Globus pallidus (tissue), 1 donor: ENCODE measurements around the gene JPT2.
"Not testable (repeated sequence)": the region's sequence is repeated elsewhere in the genome, so short reads cannot be mapped to it uniquely, and the experiment has no call there.

Experiments used
- DNase-seq: peaks from one replicate; pipeline ENCODE4 v3.0.0-alpha.2; 2015; ENCODE audit warnings: low spot score

Gene JPT2

DNA sequence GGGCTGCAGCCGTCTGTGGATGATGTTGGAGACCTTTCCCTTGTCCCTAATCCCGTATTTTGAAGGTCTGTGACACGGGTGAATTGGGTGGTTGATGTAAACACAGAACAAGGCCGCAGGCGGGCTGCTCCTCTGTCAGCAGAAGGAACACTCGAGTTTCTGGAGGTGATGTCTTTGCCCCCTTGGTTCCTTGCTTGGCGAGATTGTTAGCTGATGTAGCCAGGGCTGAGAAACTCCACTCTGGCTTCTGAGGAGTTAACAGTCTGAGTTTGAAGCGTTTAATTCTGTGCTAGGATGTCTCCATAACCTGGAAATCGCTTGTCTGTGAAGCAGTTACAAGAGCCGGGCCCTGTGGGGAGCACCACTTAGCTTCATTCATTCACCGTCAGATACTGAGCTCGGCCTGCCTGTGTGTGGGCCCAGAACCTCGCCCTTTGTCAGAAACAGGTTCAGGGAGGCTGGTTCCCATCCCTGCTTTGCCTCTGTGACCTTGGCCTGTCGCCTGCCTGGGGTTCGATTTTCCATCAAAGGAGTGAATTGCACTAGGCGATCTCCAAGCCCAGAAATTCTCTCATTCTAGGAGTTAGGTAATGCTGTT lies 29.2 kb downstream of the JPT2 start:
- DNase-seq, result no peak

DNA sequence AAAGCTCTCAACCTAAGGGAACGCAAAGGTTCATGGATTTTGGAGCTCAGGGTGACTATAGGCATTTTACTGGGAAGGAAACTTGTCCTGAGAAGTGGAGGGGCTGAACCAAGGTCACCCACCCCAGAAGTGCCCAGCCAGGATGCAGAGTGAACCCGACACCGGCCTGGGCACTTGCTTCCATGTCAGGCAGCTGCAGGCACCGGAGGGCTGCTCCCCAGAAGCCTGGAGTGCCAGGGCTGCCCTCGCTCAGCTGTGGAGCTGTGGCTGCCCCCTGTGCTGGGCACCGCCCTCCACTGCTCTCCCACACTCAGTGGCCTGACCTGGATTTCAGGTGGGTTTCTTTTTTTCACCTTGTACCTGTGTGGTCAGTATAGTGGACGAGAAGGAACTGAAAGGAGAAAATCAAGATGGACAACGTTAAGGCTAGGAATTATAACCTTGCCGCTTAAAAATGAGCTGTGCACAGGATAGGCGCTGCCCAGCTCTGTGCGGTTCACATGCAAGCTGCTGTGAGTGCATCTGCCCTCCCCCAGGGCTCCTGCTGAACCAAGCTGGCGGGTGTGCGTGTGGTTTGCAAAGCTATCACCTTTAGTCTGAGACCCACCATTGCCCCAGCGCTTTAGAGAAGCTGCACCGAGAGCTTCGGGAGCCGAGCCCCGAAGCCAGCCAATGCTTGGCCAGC lies 30.1 kb downstream of the JPT2 start:
- no peak for DNase-seq

DNA sequence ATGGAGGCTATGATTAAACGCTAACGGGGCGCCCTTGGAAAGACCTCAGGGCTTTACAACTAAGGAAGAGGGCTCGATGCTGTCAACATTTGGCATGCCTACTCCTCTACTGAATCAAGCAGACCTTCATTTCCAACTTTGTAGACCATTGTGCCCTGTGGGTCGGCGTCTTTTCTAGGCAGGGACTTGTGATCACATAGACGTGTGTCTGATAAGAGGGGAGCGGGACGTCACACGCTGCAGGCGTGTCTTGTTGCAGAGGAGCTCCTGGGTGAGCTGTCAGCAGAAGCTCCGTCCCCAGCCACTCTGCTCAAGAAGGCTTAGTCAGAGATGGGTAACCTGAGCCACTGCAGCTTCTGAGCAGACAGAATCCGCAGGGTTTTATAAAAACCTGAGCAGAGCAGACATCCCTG lies 30.7 kb downstream of the JPT2 start:
- DNase-seq, result no peak

DNA sequence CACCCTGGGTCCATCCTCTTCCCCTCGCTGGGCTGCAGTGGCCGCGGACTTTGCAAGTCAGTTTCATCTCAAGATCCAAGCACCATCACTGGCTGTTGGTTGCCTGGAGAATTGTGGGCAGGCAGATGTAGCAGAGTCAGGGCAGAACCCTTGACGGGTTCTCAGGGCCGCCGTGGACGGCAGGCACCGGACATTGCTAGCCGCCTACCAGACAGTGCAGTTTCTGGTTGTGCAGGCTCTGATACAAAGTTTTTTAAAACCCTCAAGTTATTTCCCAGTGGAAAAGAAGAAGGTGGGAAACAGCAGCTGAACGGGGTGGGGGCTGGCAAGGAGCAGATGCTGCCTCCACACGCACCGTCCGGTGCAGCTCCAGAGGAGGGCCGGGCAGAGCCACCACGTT lies 31.3 kb downstream of the JPT2 start:
- no peak for DNase-seq

DNA sequence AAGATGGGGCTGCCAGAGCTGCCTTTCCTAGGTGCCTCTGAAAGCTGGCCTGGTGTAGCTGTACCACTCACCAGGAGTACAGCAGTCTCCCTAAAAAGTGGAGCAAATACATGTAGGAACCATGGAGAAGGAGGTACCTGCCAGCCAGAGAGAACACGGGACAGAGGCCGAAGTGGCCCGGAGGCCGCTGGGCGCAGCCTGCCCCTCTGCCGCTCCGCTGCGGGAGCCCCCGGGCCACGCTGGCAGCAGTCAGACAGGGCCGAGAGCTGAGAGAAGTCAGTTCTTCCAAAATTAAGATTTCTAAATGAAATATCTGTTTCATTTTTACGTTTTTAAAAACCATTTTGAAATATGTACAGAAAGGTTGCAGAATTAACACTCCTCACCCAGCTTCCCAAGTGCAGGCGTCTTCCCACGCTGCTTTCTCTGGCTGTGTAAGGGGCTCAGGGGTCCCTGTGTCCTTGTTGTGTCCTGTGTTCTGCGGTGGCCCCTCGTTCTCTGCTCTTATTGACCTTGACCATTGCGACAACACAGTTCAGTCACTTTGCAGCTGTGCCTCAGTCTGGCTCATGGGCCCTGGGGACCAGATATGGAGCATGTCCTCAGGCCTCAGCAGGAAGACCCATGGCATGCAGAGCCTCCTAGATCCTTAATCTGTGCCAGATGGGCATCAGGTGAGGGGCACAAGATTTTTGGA lies 32.9 kb downstream of the JPT2 start:
- DNase-seq, result no peak

DNA sequence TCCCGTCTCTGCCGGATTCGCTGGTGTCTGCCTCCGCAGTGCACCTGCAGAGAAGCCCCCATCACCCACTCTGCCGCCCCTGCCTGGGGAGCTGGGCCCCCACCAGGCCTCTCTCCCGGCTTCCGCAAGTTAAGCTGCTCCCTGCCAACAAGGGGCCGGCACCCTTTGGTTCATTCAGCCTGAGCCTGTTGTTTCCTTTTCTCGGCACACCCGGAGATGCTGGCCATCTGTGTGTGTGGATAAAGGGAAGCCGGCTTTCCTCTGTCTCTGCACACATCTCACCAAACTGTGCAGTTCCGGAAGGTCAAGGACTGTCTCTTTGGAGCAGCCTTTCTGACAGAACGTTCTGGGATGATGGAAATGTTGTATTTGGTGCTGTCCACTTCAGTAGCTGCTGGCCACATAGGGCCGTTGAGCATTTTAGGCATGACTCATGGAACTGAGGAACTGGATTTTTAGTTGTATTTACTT lies 34.7 kb downstream of the JPT2 start:
- no peak for DNase-seq

DNA sequence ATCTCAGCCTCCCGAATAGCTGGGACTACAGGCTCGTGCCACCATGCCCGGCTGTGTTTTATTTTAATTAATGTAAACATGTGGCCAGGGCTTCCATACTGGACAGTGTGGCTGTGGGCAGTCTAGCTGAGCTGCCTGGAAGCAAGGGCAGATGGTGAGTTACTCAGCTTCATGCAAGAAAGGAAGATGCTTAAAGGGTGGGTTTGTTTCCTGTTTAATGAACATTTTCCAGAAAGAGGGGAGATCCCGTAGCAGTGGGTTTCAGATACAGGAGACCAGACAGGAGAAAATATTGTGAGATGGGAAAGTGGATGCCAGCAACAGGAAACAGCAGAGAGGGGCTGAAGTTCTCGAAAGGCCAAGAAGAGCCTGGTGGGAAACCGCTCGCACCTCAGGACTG lies 35.3 kb downstream of the JPT2 start:
- DNase-seq, result no peak

DNA sequence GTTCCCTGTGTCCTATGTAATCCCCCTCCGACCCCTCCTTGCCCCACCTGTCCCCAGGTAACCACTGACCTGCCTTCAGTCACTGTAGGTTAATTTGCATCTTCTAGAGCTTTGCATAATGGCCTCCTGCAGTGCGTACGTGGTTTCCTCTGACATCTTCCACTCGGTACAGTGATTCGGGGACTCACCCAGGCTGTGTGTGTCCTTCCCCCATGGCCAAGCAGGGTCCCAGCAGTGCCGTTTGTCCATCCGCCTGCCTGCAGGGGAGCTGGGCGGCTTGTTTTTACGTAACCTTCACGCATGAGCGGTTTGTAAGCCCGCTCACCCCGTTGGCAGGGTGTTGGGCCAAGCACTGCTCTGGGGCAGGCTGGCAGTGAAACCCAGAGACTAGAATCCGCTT lies 35.9 kb downstream of the JPT2 start:
- no peak for DNase-seq

DNA sequence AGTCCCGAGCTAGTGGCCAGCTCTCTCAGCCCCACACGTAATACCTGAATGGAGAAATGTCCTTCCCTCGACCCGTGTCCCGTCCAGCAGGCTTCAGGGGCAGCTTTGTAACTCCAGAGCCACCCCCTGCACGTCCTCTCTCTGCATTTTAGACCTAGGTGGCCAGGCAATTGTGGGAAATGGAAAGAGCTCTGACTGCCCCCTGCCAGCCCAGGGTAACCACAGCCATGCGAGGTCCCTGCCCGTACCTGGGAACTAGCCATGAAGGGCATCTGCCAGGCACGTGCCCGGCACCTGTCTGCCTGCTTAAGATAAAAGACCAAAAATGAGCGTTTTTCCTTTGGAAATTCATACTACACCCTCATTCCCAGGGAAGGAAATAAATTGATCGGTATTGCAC lies 37.1 kb downstream of the JPT2 start:
- DNase-seq, result no peak

DNA sequence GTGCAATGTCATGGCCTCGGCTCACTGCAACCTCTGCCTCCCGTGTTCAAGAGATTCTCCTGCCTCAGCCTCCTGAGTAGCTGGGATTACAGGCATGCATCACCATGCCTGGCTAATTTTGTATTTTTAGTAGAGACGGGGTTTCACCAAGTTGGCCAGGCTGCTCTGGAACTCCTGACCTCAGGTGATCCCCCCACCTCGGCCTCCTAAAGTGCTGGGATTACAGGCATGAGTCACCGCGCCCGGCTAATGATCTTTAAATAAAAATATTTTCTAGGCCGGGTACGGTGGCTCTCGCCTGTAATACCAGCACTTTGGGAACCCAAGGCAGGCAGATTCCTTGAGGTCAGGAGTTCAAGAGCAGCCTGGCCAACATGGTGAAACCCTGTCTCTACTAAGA lies 40.2 kb downstream of the JPT2 start:
- not testable (repeated sequence) for DNase-seq

DNA sequence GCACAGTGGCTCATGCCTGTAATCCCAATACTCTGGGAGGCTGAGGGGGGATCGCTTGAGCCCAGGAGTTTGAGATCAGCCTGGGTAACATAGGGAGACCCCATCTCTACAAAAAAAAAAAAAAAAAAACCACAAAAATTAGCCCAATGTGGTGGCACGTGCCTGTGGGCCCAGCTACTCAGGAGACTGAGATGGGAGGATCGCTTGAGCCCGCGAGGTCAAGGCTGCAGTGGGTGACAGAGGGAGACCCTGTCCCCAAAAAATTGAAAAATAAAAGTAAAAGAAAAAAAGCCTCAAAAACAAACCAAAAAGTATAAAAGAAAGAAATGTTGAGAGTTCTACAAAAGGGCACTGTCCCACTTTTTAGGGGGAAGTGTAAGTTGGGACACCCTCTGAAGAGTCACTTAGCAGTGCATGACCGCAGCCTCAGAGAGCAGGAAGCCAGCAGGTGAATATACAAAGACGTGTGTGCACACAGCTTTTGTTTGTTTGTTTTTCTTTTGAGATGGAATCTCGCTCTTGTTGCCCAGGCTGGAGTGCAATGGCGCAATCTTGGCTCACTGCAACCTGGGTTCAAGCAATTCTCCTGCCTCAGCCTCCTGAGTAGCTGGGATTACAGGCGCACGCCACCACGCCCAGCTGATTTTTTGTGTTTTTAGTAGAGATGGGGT lies 41.6 kb downstream of the JPT2 start:
- DNase-seq, result not testable (repeated sequence)

DNA sequence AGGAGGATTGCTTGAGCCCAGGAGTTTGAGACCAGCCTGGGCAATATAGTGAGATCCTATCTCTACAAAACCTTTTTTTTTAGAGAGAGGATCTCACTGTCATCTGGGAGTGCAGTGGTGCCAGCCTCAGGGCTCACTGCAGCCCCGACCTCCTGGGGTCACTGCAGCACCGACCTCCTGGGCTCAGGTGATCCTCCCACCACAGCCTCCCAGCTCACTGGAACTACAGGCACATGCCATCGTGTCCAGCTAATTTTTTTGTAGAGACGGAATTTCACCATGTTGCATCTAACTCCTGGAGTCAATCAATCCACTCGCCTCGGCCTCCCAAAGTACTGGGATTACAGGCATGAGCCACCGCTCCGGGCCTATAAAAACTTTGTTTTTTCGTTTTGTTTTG lies 43.3 kb downstream of the JPT2 start:
- no peak for DNase-seq

DNA sequence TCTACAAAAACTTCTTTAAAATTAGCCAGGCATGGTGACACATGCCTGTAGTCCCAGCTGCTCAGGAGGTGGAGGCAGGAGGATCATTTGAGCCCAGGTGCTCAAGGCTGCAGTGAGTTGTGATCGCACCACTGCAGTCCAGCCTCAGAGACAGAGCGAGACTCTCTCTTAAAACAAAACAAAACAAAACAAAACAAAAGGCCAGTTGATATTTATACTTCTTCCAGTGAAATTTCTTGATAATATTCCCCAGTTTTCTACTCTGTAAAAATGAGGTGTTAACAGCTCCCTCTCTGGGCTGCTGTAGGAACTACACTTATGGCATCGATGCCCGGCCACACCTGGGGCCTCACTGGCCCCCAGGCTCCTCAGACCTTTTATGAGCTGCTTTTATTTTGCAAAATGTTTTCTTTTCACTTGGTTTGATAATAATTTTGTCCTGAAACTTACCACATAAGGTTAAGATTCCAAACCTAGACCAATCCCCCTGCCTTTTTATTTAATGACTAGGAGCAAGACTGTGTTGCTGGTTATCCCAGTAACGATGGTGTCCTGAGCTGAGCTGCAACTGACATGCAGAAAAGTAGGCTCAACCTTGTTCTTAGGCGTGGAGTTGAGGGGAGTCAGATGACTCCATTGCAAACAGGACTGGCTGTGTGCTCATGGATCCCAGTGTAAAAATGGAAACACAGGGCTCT lies 45.5 kb downstream of the JPT2 start:
- DNase-seq, result peak; percentile 51

DNA sequence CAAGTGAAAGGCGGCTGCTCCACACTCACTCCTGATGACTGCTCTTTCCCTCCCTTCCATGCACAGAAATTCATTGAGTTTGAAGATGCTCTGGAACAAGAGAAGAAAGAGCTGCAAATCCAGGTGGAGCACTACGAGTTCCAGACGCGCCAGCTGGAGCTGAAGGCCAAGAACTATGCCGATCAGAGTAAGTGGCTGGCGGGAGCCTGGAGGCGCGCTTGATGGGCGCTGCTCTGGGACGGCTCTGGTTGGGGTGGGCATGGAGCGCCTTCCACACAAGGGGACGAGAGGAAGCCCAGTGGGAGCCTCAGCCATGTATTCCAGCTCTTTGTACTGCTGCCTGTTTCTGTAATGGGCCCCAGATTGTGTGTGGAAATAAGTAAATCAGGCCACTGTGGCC lies 46.4 kb downstream of the JPT2 start:
- DNase-seq, result no peak

DNA sequence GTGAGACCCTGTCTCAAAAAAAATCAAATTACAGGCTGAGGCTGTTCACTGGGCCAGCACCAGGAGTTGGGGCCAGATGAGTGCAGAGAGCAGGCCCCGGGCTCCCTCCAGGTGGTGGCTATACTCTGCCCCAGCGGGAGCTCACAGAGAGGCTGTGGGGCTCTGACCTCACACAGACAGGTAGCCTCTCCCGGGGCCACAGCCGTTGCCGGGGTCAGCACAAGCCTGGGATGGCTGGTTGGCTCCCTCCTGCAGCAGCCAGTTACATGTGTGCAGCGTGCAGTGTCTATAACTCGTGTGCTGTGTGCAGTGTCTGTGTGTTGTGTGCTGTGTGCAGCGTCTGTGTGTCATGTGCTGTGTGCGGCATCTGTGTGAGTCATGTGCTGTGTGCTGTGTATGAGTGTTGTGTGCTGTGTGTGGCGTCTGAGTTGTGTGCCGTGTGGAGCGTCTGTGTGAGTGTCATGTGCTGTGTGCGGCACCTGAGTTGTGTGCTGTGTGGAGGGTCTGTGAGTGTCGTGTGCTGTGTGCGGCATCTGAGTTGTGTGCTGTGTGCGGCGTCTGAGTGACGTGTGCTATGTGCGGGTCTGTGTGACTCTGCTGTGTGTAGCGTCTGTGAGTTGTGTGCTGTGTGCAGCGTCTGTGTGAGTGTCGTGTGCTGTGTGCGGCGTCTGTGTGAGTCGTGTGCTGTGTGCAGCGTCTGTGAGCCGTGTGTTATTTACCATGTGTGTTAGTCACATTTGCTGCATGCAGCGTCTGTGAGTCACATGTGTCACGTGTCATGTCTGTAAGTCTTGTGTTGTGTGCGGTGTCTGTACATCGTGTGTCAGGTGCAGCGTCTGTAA lies 48.8 kb downstream of the JPT2 start:
- DNase-seq, result no peak

DNA sequence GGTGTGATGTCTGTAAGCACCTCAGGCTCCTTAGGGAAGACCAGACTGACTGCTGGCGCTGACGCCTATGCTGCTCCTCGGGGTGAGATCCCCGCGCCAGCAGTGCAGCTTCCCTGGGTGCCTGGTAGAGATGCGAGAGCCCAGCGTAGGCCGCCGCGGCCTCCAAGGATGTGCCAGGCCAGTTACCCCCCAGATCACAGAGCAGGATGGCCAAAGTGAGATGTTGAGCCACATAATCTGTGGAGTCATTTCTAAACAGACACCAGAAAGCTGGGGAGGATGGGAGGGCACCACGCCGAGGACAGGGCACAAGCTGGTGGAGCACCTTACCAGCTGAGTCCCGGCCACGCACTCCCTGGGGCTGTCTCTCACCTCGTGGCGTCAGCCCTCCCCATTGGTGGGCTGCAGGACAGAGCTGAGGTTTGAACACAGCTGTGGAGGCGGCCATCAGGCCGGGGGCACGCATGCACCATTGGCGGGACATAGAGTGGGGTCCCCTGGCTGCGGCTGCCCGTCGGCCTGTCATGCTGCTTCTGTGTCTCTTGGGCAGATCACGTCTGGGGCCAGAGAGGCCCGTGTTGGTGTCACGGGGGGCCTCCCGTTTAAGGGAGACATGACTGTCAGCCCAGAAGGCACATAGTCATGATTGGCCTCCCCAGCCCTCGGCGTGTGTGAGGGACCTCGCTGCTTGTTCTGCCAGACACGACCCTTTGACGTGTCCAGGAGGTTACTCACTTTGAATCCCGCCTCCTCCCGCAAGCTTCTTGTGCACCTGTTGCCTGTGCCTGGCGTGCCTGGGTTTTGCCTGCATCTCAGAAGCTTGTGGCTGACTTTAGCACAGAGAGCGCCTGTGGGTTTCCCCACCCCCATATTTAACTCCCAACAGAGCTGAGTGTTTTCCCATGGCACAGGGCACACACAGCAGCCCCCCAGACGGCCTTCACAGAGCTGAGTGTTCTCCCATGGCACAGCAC lies 49.9 kb downstream of the JPT2 start:
- DNase-seq, result no peak

DNA sequence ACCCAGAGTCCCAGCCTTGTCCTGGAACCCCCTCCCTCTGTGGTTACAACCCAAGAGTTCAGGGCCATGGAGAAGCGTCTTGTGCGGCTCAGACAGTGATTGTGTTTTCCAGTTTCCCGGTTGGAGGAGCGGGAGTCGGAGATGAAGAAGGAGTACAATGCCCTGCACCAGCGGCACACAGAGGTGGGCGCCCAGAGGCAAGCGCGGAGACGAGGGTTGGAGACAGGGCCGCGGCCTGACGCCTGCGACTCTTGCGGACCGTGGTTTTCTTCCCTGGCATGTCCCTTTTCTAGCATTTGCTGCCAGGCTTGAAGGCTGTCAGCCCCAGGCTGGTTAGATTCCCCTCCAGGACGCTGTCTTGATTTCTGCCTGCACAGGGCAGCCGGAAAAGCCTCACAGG lies 50.9 kb downstream of the JPT2 start:
- no peak for DNase-seq

DNA sequence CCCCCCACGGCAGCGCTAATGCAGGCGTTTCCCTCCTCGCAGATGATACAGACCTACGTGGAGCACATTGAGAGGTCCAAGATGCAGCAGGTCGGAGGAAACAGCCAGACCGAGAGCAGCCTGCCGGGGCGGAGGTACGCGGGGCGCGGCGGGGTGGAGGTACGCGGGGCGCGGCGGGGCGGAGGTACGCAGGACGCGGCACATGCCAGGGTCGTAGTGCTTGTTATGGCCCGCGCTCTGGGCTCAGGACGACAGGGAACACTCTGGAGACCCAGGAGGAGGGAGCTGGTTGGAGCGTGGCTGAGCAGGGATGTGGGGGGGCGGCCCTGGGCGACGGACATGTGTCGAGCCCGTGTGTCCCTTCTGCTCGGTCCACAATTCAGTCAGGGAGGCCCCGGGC lies 51.4 kb downstream of the JPT2 start:
- no peak for DNase-seq

DNA sequence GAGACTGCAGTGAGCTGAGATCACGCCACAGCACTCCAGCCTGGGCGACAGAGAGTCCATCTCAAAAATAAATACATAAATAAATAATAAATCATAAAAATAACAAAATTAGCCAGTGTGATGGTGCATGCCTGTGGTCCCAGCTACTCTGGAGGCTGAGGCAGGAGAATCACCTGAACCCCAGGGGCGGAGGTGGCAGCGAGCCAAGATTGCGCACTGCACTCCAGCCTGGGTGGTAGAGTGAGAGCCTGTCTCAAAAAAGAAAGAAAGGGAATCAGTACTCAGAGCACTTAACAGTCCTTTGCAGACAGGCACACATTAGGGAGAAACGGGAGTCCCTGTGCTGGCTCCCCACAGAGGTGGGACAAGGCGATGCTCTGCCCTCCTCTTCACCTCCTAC lies 53.0 kb downstream of the JPT2 start:
- no peak for DNase-seq

DNA sequence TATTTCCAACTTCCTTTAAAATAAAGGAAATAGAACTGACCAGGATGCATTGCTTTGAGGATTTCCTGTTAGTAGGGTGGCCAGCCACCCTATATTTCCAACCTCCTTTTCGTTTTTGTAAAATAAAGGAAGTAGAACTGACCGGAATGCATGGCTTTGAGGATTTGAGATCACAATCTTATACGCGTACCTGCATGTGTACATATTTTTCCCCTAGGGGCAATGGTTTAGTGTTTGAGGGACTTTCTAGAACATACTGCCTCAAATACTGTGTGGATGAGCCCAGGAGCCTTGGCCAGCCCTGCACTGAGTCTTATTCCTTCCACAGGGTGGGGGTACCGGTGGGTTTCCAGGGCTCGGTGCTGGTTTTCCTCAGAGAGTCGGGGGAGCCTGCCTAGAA lies 53.5 kb downstream of the JPT2 start:
- no peak for DNase-seq
